ENCODE results near the gene IGSF21. TPM values are rescaled to one million over a fixed set of nuclear protein-coding genes. Genes with fewer than 3 reads are reported as not detected.

IGSF21 gene
- polyA plus RNA-seq (not detected in 3 replicates), polyA minus RNA-seq (not detected in 3 replicates)
- not detected for polyA plus RNA-seq (2011; ENCODE audit: low read depth)
- polyA plus RNA-seq (2011; cell fraction: cytosol; rRNA removed) = not detected in 2 replicates
- not detected in 2 replicates for polyA plus RNA-seq (2011; cell fraction: nucleus; rRNA removed)
- polyA plus RNA-seq (2012; ENCODE audit: low replicate concordance) = not detected in 2 replicates
- not detected for polyA minus RNA-seq (2011; cell fraction: cytosol; rRNA and poly(A)+ RNA removed)
- polyA minus RNA-seq (2011; cell fraction: nucleus; rRNA and poly(A)+ RNA removed) = not detected in 2 replicates

DNA sequence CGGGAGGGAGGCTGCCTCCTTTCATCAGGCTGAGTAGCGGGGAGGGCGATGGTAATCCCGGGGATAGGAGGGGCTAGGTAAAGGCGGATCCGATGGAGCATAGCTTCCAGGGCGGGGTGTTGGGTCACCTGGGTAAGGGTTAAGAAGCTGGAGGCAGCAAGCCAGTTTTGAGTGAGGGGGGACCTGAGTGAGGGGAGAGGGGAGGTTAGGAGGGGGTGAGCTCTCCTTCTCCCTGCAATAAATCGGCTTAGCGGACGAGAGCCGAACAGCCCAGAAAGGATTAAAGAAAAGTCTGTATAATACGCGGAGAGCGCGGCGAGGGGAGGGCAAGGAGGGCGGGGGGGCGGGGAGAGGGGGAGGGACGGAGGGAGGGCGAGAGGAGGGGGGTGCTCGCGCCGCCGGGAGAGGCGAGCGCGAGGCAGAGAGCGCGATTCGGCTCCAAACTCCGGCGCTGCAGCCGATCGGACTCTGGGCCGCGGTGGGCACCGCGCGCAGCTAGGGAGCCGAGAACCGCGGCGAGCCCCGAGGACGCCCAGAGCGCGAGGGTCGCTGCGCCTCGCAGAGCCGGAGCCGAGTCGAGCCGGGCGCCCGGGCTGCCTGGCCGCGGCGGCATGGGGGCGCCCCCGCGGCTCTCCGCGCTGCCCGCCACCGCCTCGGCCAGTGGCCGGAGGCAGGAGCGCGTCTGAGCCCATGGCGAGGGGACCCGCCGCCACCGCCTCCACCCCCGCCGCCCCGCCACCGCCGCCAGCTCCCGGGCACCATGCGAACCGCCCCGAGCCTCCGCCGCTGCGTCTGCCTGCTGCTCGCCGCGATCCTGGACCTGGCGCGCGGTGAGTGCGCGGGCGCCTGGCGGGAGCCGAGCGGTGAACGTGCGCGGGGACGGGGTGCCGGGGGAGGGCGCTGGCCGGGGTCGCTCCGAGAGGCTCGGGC lies at the start of gene IGSF21:
Gene IGSF21 (plus strand): TSS at position 430 of the 930 bp plus-strand sequence. CDS start 331 bp downstream, at position 761.
- Histone ChIP-seq H4K20me1 (ENCODE audit: control insufficient read depth, extremely low read depth, insufficient read depth, low read length) (no peaks in the 10 kb centered on the region), H3K4me3 (ENCODE audit: control insufficient read depth in 2 of 3, extremely low read depth in 1 of 3, insufficient read depth in 2 of 3, low read depth in 1 of 3, low read length in 3 of 3) (no peak within 1 kb of the TSS), H3K27me3 (ENCODE audit: control insufficient read depth, extremely low read depth, insufficient read depth, low read length) (peaks cover 72% of the 10 kb centered on the region), H3K4me1 (ENCODE audit: control insufficient read depth, extremely low read depth, insufficient read depth, low read length) (no peaks in the 10 kb centered on the region), H2AFZ (ENCODE audit: control insufficient read depth, low read length) (no peak within 1 kb of the TSS), H3K27ac (ENCODE audit: control insufficient read depth, insufficient read depth, low read length) (no peak within 1 kb of the TSS), H3K9ac (ENCODE audit: control insufficient read depth, extremely low read depth, insufficient read depth, low read length) (no peak within 1 kb of the TSS), H3K79me2 (ENCODE audit: control insufficient read depth, insufficient read depth, low read length) (no peaks in the 10 kb centered on the region), H3K4me2 (ENCODE audit: control insufficient read depth, extremely low read depth, insufficient read depth, low read depth, low read length) (no peak within 1 kb of the TSS), H3K9me1 (ENCODE audit: control insufficient read depth, extremely low read depth, insufficient read depth, low read length) (no peaks in the 10 kb centered on the region), H3K9me3 (ENCODE audit: control insufficient read depth, low read depth, low read length) (no peaks in the 10 kb centered on the region), H3K36me3 (ENCODE audit: control insufficient read depth in 2 of 2, extremely low read depth in 1 of 2, insufficient read depth in 2 of 2, low read length in 2 of 2) (no peaks in the 10 kb centered on the region)
- TF ChIP-seq EZH2 (IDR thresholded peaks at IDR 0.05; ENCODE audit: low read length) = peak; percentile 87
- TF ChIP-seq, protein P1, sequence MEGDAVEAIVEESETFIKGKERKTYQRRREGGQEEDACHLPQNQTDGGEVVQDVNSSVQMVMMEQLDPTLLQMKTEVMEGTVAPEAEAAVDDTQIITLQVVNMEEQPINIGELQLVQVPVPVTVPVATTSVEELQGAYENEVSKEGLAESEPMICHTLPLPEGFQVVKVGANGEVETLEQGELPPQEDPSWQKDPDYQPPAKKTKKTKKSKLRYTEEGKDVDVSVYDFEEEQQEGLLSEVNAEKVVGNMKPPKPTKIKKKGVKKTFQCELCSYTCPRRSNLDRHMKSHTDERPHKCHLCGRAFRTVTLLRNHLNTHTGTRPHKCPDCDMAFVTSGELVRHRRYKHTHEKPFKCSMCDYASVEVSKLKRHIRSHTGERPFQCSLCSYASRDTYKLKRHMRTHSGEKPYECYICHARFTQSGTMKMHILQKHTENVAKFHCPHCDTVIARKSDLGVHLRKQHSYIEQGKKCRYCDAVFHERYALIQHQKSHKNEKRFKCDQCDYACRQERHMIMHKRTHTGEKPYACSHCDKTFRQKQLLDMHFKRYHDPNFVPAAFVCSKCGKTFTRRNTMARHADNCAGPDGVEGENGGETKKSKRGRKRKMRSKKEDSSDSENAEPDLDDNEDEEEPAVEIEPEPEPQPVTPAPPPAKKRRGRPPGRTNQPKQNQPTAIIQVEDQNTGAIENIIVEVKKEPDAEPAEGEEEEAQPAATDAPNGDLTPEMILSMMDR (optimal IDR thresholded peaks at IDR 0.05 in 1 of 3, IDR thresholded peaks at IDR 0.05 in 1 of 3, conservative IDR thresholded peaks at IDR 0.05 in 1 of 3; ENCODE audit: extremely low read depth in 1 of 3, insufficient read depth in 2 of 3, low read length in 3 of 3) = no peak
- FAIRE-seq = no peak
- no peak for DNase-seq (ENCODE audit: low read depth, low spot score)
- dilution Hi-C loops (cut with MboI; ENCODE audit: extremely low pct_ligation_motif_present, low sequenced_read_pairs) = no loop called here

- no peak overlapping the region for H3K4me3 ChIP-seq (ENCODE audit: control insufficient read depth in 2 of 3, extremely low read depth in 1 of 3, insufficient read depth in 2 of 3, low read depth in 1 of 3, low read length in 3 of 3)
- H3K36me3 ChIP-seq (ENCODE audit: control insufficient read depth in 2 of 2, extremely low read depth in 1 of 2, insufficient read depth in 2 of 2, low read length in 2 of 2) = no peaks in the 10 kb centered on the region
- TF ChIP-seq EZH2 (IDR thresholded peaks at IDR 0.05; ENCODE audit: low read length) = no peak
- TF ChIP-seq, protein P1 (optimal IDR thresholded peaks at IDR 0.05 in 1 of 3, IDR thresholded peaks at IDR 0.05 in 1 of 3, conservative IDR thresholded peaks at IDR 0.05 in 1 of 3; ENCODE audit: extremely low read depth in 1 of 3, insufficient read depth in 2 of 3, low read length in 3 of 3) = no peak
- H3K4me2 ChIP-seq (ENCODE audit: control insufficient read depth, extremely low read depth, insufficient read depth, low read depth, low read length) = no peak overlapping the region
- no peaks in the 10 kb centered on the region for H3K79me2 ChIP-seq (ENCODE audit: control insufficient read depth, insufficient read depth, low read length)
- H3K27me3 ChIP-seq (ENCODE audit: control insufficient read depth, extremely low read depth, insufficient read depth, low read length) = no peaks in the 10 kb centered on the region
- FAIRE-seq (no peak), DNase-seq (ENCODE audit: low read depth, low spot score) (no peak)
- no peaks in the 10 kb centered on the region for H3K9me3 ChIP-seq (ENCODE audit: control insufficient read depth, low read depth, low read length)
- dilution Hi-C loops (cut with MboI; ENCODE audit: extremely low pct_ligation_motif_present, low sequenced_read_pairs) = no loop called here
- no peak overlapping the region for H3K9ac ChIP-seq (ENCODE audit: control insufficient read depth, extremely low read depth, insufficient read depth, low read length)
- no peak overlapping the region for H3K27ac ChIP-seq (ENCODE audit: control insufficient read depth, insufficient read depth, low read length)
- no peaks in the 10 kb centered on the region for H3K9me1 ChIP-seq (ENCODE audit: control insufficient read depth, extremely low read depth, insufficient read depth, low read length)
- H2AFZ ChIP-seq (ENCODE audit: control insufficient read depth, low read length) = no peak overlapping the region
- no peaks in the 10 kb centered on the region for H4K20me1 ChIP-seq (ENCODE audit: control insufficient read depth, extremely low read depth, insufficient read depth, low read length)
- H3K4me1 ChIP-seq (ENCODE audit: control insufficient read depth, extremely low read depth, insufficient read depth, low read length) = no peaks in the 10 kb centered on the region
Measured at GRCh38 chr1:18058206-18058921, 49.2 kb upstream of the IGSF21 start.

Data from keratinocyte (primary cell).